ENCODE data around the gene DAB1. TPM values are rescaled to one million over a fixed set of nuclear protein-coding genes. Genes with fewer than 3 reads are reported as not detected.
"Not testable (repeated sequence)": the region's sequence is repeated elsewhere in the genome, so short reads cannot be mapped to it uniquely, and the experiment has no call there.

Gene DAB1
- total RNA-seq, 2 donors from 2014 or later: 0.91 to 1.8 TPM

DNA sequence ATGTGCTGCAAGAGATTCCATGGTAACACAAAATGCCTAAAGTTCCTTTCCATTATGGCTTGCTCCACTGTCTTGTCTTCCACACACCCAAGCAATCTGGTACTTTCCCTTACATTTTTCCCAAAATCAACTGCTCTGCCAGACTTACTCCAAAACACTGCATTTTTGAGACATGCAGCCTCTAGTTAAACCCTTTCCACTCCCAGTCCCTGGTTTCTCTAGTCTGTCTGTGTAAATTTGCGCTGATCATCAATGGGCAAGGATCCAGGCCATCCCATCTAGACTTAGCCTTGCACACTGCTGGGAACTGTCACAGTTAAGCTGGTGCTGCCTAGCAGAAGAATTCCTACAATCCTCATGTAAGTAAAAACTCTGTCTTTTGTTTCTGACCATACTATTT, 47.8 kb downstream of the DAB1 start:
- no peak for ATAC-seq
- intact Hi-C loops (cut with DNase I): no loop called here
- DNase-seq: no peak

GRCh38 chr1:57369889-57370288, 54.0 kb downstream of the DAB1 start:
- DNase-seq (no peak), ATAC-seq (no peak)

GRCh38 chr1:57367945-57368344, 55.9 kb downstream of the DAB1 start:
- DNase-seq (no peak), ATAC-seq (no peak)
- intact Hi-C loops (cut with DNase I): no loop called here

More at GRCh38 chr1:57369889-57370288, 54.0 kb downstream of the DAB1 start:
- intact Hi-C loops (cut with DNase I): no loop called here

- ATAC-seq: no peak
- intact Hi-C loops (cut with DNase I): no loop called here
- no peak for DNase-seq
Measured at GRCh38 chr1:57363643-57364042, 60.2 kb downstream of the DAB1 start.

- ATAC-seq: no peak
- DNase-seq: no peak
- intact Hi-C loops (cut with DNase I): no loop called here
Measured at GRCh38 chr1:57363165-57363564, 60.7 kb downstream of the DAB1 start.

GRCh38 chr1:57362480-57362879, 61.4 kb downstream of the DAB1 start:
- ATAC-seq (peak; percentile 36 to 68), DNase-seq (no peak)
- intact Hi-C loops (cut with DNase I): no loop called here

- ATAC-seq: no peak
- no peak for DNase-seq
- intact Hi-C loops (cut with DNase I): no loop called here
Measured at GRCh38 chr1:57361516-57361915, 62.3 kb downstream of the DAB1 start.

- intact Hi-C loops (cut with DNase I): no loop called here
- DNase-seq (no peak), ATAC-seq (no peak)
Measured at GRCh38 chr1:57360846-57361407, 62.9 kb downstream of the DAB1 start.

- intact Hi-C loops (cut with DNase I): loop anchor here in 1 of 2 donors (10.0 kb wide), 1 partner anchor 523 kb away; no protein-coding TSS in a partner anchor
Measured at GRCh38 chr1:57357462-57357861, 66.4 kb downstream of the DAB1 start.

GRCh38 chr1:57353654-57354053, 70.2 kb downstream of the DAB1 start:
- intact Hi-C loops (cut with DNase I): loop anchor here in 1 of 2 donors (10.0 kb wide), 1 partner anchor 519 kb away; no protein-coding TSS in a partner anchor
- DNase-seq (no peak), ATAC-seq (no peak)

More at GRCh38 chr1:57357462-57357861, 66.4 kb downstream of the DAB1 start:
- DNase-seq (no peak), ATAC-seq (no peak)

DNA sequence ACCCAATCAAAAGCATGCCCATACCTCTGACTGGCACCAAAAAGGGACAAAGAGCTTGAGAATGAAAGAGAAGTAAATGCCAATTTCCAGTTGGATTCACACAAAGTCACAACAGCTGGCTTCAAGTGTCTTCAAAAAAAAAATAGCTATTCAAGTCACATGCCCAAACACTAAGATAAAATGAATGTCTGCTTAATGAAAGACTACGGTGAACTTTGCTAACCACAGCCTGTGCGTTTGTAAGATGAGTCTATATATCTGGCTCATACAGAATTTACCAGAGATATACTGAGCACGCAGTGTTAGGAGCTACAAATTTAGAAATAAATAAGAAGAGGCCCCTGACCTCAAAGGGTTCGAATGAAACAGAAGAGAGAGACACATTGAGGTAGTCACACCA, 73.2 kb downstream of the DAB1 start:
- DNase-seq (no peak), ATAC-seq (no peak)
- intact Hi-C loops (cut with DNase I): loop anchor here in 1 of 2 donors (10.0 kb wide), 1 partner anchor 516 kb away; no protein-coding TSS in a partner anchor

DNA sequence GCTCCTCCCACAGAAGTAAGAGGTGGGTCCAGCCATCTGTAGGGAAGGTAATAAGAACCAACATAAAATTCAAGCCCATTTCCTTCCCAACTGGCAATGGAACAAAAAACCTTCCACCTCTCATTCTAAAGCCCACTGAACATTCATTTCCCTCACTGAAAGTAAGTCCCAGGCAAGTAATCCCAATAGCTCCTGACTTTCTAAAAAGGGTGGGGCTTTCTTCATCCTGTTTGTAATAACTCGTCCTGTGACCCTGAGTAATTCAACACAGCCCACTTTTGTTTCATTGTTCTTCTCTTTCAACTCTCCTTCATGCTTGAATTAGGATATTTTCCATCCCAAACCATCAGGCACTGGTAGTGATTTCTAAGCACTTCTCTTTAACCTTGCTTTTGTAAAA, 74.9 kb downstream of the DAB1 start:
- intact Hi-C loops (cut with DNase I): no loop called here

DNA sequence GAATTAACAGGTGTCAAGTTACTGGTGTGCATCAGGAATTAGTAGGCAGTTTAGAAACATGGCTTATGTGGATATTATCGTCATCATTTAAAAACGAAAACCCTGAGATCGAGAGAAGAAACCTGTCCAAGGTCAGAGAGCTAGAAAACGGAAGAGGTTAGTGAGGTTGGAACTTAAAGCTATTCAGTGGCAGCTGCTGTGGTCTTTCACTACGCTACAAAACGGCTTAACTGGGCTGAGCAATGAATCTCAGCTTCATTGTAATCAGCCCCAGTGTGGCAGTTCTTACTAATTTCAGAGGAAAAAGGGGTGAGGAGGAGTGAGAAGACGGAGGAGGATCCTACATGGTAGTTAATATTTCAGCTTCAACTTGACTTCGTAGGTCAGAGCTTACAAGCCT, 77.9 kb downstream of the DAB1 start:
- ATAC-seq (no peak), DNase-seq (no peak)
- intact Hi-C loops (cut with DNase I): no loop called here

More for the DNA sequence above, 74.9 kb downstream of the DAB1 start:
- DNase-seq (no peak), ATAC-seq (no peak)

DNA sequence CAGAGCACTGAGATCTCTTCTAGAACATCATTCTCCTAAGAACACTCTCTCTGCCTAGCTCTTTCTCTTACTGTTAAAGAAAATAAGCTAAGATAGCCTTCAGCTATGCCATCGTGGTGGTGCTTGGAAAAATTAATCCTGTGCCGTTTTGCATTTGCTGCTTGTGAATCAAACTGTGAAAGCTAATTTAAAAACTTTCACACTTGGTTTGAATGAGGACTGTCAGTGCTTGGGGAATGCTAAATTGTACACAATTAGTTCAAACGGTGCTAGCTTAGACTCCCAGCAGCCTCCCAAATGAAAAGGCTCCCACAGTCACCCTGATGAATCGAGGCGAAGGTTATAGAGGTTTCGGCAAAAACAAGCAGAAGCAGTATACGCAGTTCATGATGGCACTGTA, 79.6 kb downstream of the DAB1 start:
- DNase-seq: no peak

DNA sequence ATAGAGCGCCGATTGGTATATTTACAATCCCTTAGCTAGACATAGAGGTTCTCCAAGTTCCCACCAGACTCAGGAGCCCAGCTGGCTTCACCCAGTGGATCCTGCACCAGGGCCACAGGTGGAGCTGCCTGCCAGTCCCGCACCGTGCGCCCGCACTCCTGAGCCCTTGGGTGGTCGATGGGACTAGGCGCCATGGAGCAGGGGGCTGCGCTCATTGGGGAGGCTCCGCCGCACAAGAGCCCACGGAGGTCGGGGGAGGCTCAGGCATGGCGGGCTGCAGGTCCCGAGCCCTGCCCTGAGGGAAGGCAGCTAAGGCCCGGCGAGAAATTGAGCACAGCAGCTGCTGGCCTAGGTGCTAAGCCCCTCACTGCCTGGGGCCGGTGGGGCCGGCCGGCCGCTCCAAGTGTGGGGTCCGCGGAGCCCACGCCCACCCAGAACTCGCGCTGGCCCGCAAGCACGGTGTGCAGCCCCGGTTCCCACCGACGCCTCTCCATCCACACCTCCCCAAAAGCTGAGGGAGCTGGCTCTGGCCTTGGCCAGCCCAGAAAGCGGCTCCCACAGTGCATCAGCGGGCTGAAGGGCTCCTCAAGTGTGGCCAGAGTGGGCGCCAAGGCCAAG, 80.5 kb downstream of the DAB1 start:
- intact Hi-C loops (cut with DNase I); DNase-seq; ATAC-seq: not testable (repeated sequence)

More for the DNA sequence above, 79.6 kb downstream of the DAB1 start:
- ATAC-seq: no peak
- intact Hi-C loops (cut with DNase I): no loop called here

- ATAC-seq (no peak), DNase-seq (no peak)
- intact Hi-C loops (cut with DNase I): no loop called here
Measured at GRCh38 chr1:57341721-57342120, 82.1 kb downstream of the DAB1 start.

DNA sequence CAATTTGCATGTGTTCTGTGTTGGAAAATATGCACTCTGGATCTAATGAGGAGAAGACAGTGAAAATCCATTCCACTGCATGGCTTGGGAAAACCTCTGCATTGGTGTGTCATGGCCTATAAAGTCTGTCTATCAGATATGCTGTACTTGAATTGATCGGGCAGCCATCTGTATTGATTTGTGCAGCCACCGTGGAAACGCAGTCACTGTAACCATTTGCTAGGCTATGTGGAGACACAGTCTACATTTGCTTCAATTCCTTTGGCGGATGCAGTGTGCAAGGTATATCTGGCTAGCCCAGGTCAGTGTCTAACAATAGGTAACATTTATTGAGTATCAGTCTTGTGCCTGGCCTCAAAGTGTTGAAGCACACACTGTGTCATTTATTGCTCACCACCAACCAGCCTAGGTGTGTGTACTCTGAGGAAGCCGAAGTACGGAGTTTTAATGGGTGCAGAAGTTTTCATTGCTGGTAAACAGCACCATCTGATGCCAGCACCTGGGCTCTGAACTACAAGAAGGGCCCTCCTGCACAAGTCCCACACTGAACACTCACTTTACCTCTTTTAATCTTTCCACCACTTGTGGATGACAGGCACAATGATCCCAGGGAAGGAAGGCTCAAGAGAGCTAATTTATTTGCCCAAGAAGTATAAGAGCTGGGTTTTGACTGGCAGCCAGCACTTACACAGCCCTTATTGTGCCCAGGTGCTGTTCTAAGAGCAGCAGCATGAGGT, 83.4 kb downstream of the DAB1 start:
- intact Hi-C loops (cut with DNase I): no loop called here

GRCh38 chr1:57337623-57338022, 86.2 kb downstream of the DAB1 start:
- DNase-seq (no peak), ATAC-seq (no peak)
- intact Hi-C loops (cut with DNase I): no loop called here

More for the DNA sequence above, 83.4 kb downstream of the DAB1 start:
- DNase-seq (no peak), ATAC-seq (peak; percentile 38 to 41)

DNA sequence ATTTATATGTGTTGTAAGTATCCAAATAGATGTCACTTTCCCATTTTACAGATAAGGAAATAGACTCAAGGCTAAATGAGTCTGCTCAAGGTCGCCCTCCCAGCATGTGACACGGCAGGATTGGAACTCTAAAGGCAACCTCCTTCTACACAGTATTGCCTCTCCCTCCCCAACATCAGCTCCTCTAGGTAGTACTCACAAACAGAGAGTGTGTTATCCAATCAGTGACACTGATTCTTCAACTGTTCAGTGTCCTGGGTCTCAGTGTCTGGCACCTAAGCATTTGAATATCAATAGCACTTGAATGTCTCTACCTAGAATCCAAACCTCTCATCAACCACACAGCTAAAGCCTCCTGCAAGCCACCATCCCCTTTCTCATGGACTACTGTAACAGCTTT, 87.1 kb downstream of the DAB1 start:
- intact Hi-C loops (cut with DNase I): no loop called here
- DNase-seq (no peak), ATAC-seq (no peak)

- DNase-seq (no peak), ATAC-seq (no peak)
- intact Hi-C loops (cut with DNase I): no loop called here
Measured at GRCh38 chr1:57331620-57332019, 92.2 kb downstream of the DAB1 start.
